Stimulated activated CD8-positive, alpha-beta memory T cell treated with anti-CD3 and anti-CD28 coated beads, Interleukin-7, amount 100 ng/mL, for 4 hours (primary cell): ENCODE results near the gene PACS2.

Experiments used
- DNase-seq, 2 donors: peaks; one replicate each; pipeline ENCODE4 v3.0.0-alpha.2; 2020; ENCODE audit warnings: low read depth in 2 of 2

PACS2 gene

DNA sequence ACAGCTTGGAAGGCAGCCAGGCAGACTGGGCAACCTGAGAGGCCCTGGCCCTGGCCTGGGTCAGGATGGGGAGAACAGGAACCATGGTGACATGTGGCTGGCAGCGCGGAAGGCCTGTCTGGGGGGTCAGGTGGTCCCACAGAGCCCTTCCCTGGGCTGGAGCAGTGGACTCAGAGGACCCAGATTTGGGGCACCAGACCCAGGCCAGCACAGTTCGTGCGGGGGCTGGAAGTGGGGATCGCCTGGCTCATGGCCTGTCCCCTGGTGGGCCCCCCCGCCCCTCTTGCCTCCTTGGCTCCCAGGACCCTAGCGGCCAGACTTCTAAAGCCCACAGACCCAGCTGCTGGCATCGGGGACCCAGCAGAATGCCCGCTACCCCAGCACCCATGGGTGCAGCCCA is 126.4 kb downstream of the PACS2 start:
- DNase-seq, result no peak

GRCh38 chr14:105442125-105442524 is 127.6 kb downstream of the PACS2 start:
- DNase-seq, result no peak

GRCh38 chr14:105442834-105443233 is 128.3 kb downstream of the PACS2 start:
- no peak for DNase-seq

- no peak for DNase-seq
Measured at GRCh38 chr14:105444859-105445258, 130.3 kb downstream of the PACS2 start.

GRCh38 chr14:105445290-105445689 is 130.7 kb downstream of the PACS2 start:
- no peak for DNase-seq

- DNase-seq, result no peak
Measured at GRCh38 chr14:105445901-105446845, 131.6 kb downstream of the PACS2 start.

DNA sequence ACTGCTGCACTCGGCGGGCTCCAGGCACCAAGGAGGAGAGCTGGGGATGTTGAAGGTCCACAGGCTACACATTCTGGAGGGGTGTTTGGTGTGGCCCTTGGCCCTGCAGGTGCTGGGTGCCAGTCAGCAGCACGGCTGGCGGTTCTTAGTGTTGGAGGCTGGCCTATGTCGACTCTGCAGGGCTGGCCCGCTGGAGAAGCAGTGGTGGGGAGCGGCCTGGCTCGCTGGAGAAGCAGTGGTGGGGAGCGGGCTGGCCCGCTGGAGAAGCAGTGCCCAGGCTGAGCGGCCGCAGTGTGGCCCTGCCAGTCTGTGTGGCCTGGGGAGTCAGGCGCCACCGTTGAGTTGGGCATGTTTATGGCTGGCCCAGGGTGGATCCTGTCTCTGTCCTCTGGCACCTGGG is 132.4 kb downstream of the PACS2 start:
- no peak for DNase-seq
